Transverse colon (tissue), 4 donors: ENCODE measurements around the gene UBE2J1. TPM values are rescaled to one million over a fixed set of nuclear protein-coding genes. Genes with fewer than 3 reads are reported as not detected.

Source experiments
- DNase-seq: peaks from one replicate; pipeline ENCODE4 v3.0.0-alpha.2; 2019
- H3K27ac ChIP-seq, 4 donors: fragments of 200-600 bp; sonication (generic); 2 replicates each; pipeline ENCODE4 v1.5.1; 2016 to 2018; ENCODE audit warnings: inconsistent platforms in 4 of 4
- H3K27me3 ChIP-seq: fragments of 200-600 bp; sonication (generic); 2 replicates; pipeline ENCODE4 v1.5.1; 2017; ENCODE audit warnings: inconsistent platforms
- H3K36me3 ChIP-seq, 4 donors: fragments of 200-600 bp; sonication (generic); 2 replicates each; pipeline ENCODE4 v1.5.1; 2017 to 2019; ENCODE audit warnings: inconsistent platforms in 4 of 4
- H3K4me1 ChIP-seq, 4 donors: fragments of 200-600 bp; sonication (generic); 2 replicates each; pipeline ENCODE4 v1.5.1; 2017 to 2020; ENCODE audit warnings: inconsistent platforms in 4 of 4
- H3K4me3 ChIP-seq, 4 donors: fragments of 200-600 bp; sonication (generic); 1 replicate in 1 of 4; 2 replicates in 3 of 4; pipeline versions ENCODE4 v1.5.1 to v1.6.1; 2017 to 2019; ENCODE audit warnings: inconsistent platforms in 4 of 4
- H3K9me3 ChIP-seq, 2 donors: fragments of 200-600 bp; sonication (generic); 2 replicates each; pipeline ENCODE4 v1.5.1; 2017 to 2019; ENCODE audit warnings: inconsistent platforms in 2 of 2
- CTCF ChIP-seq, 5 experiments: fragments of 200-600 bp in 3 of 5; fragments of 450-650 bp in 2 of 5; sonication (generic) in 3 of 5; IDR thresholded peaks; 1 replicate in 2 of 5; 2 replicates in 3 of 5; pipeline ENCODE4 v1.5.1; 2016 to 2017; ENCODE audit warnings: antibody characterized with exemption in 5 of 5, inconsistent platforms in 3 of 5, mild to moderate bottlenecking in 2 of 5, moderate library complexity in 1 of 5
- EP300 ChIP-seq: sonication (generic); formaldehyde crosslinking; IDR thresholded peaks from one replicate; pipeline ENCODE4 v1.6.1; 2017; ENCODE audit warnings: antibody characterized with exemption, low read depth
- POLR2A ChIP-seq: fragments of 450-650 bp; IDR thresholded peaks from one replicate; pipeline ENCODE4 v1.6.1; 2016; ENCODE audit warnings: antibody characterized with exemption, mild to moderate bottlenecking, moderate library complexity
- POLR2AphosphoS5 ChIP-seq, 3 donors: sonication (generic); formaldehyde crosslinking; IDR thresholded peaks; one replicate each; pipeline ENCODE4 v1.6.1; 2016; ENCODE audit warnings: antibody characterized with exemption in 3 of 3
- WGBS, 2 donors: methylation state at CpG; one replicate each; pipeline ENCODE4 v1.1.5; 2018; ENCODE audit warnings: low coverage in 1 of 2; 5-methylcytosine and 5-hydroxymethylcytosine counted together
- in situ Hi-C, 4 donors: fragments of 200-750 bp; cut with MboI; loops; one replicate each; pipeline versions ENCODE4 v1.15.0 to v1.15.1; 2017; ENCODE audit warnings: low sequenced_read_pairs in 3 of 4, low pct_ligation_motif_present in 1 of 4, low pct_unique_long_range_greater_than_20kb in 1 of 4
- intact Hi-C: fragments of 100-400 bp; cut with DNase I; formaldehyde crosslinking; loops from one replicate; pipeline ENCODE4 v1.15.1; 2023; ENCODE audit warnings: low total_unique reads
- total RNA-seq, 4 donors: library from RNA; depleted of rRNA; stranded (reverse); fragments of >200 nt; gene quantifications; one replicate each; pipeline ENCODE4 v1.1.0, GENCODE V29; 2016

The UBE2J1 gene
- total RNA-seq, 4 donors from 2014 or later, result 27.3 to 52.9 (median 38.2) TPM

DNA sequence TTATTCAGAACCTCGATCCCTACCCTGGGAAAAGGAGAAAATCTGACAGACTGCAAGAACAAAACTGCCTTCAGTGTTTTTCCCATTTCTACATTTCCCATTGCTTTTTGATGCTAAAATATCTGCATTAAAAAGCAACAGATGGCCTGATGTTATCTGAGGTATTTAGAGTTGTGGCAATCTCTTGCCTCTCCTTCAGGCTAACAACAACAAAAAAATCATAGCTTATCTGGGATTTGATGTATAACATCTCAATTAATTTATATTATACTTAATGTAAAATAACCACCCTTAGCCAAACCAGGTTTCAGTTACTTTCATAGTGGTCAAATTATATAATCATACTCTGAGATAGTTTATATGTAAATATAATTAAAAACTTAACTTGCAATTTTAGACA lies 21.6 kb downstream of the UBE2J1 start:
- H3K4me1 ChIP-seq, result no peaks in the 10 kb centered on the region
- intact Hi-C loops (no loop called here), in situ Hi-C loops (no loop called here)
- no peak for TF ChIP-seq EP300
- TF ChIP-seq POLR2AphosphoS5 (IDR thresholded peaks at IDR 0.05), result no peak
- TF ChIP-seq POLR2A, result no peak
- no peak for TF ChIP-seq CTCF (IDR thresholded peaks at IDR 0.05)
- no peak overlapping the region for H3K4me3 ChIP-seq
- WGBS, 2 donors, result 93 to 100% methylated on average over 1 of the region's 1 CpG
- H3K27me3 ChIP-seq, result no peaks in the 10 kb centered on the region
- H3K36me3 ChIP-seq, result peaks cover 0 to 56% (median 21%) of the 10 kb centered on the region in 4 donors
- H3K27ac ChIP-seq, result no peak overlapping the region
- DNase-seq, result no peak
- H3K9me3 ChIP-seq, result no peaks in the 10 kb centered on the region

GRCh38 chr6:89328976-89329375 lies 23.5 kb downstream of the UBE2J1 start:
- Histone ChIP-seq H3K4me1 (no peaks in the 10 kb centered on the region), H3K9me3 (no peaks in the 10 kb centered on the region), H3K36me3 (peaks cover 0 to 39% (median 13%) of the 10 kb centered on the region in 4 donors), H3K4me3 (no peak overlapping the region), H3K27me3 (no peaks in the 10 kb centered on the region), H3K27ac (no peak overlapping the region)
- WGBS, 2 donors, result 88 to 90% methylated on average over 1 of the region's 1 CpG
- TF ChIP-seq POLR2A (no peak), EP300 (no peak), CTCF (IDR thresholded peaks at IDR 0.05) (no peak), POLR2AphosphoS5 (IDR thresholded peaks at IDR 0.05) (no peak)
- no peak for DNase-seq
- intact Hi-C loops, result no loop called here
- in situ Hi-C loops, result no loop called here

GRCh38 chr6:89324304-89324703 lies 28.2 kb downstream of the UBE2J1 start:
- no peak for DNase-seq
- no peaks in the 10 kb centered on the region for H3K4me1 ChIP-seq
- H3K4me3 ChIP-seq, result no peak overlapping the region
- intact Hi-C loops (no loop called here), in situ Hi-C loops (no loop called here)
- no peak for TF ChIP-seq POLR2AphosphoS5 (IDR thresholded peaks at IDR 0.05)
- TF ChIP-seq CTCF (IDR thresholded peaks at IDR 0.05), result no peak
- no peak for TF ChIP-seq POLR2A
- no peak for TF ChIP-seq EP300
- WGBS, 2 donors, result 69 to 78% methylated on average over 3 of the region's 3 CpGs
- no peak overlapping the region for H3K27ac ChIP-seq
- H3K36me3 ChIP-seq, result peaks cover 0 to 22% (median 6%) of the 10 kb centered on the region in 4 donors
- no peaks in the 10 kb centered on the region for H3K27me3 ChIP-seq
- H3K9me3 ChIP-seq, result no peaks in the 10 kb centered on the region

DNA sequence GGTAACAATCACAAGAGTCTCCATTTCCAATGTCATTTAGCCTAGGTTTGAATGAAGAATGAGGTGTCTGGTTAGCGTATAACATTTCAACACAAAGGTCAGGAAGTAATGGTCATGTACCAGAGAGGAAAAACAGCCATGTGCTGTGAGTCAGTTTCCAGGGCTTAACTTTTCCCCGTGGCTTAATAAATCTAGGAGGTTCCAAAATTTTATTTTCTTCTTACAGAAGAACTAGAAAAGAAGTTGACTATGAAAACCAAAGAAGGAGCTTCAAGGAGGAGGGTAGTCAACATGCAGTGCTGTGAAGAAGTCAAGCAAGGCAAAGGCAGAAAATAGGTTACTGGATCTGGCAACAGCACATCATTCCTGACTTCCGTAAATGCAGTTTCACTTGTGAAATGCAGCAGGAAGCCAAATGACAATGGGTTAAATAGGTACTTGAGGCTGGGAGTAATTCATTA lies 29.0 kb downstream of the UBE2J1 start:
- in situ Hi-C loops, result no loop called here
- no peaks in the 10 kb centered on the region for H3K27me3 ChIP-seq
- WGBS, 2 donors, result 68 to 82% methylated on average over 3 of the region's 3 CpGs
- intact Hi-C loops, result no loop called here
- DNase-seq, result no peak
- no peaks in the 10 kb centered on the region for H3K4me1 ChIP-seq
- H3K9me3 ChIP-seq, result no peaks in the 10 kb centered on the region
- H3K36me3 ChIP-seq, result peaks cover 0 to 22% (median 4%) of the 10 kb centered on the region in 4 donors
- H3K27ac ChIP-seq, result peak overlapping the region in 1 of 4 donors; percentile 21
- no peak for TF ChIP-seq POLR2A
- no peak for TF ChIP-seq CTCF (IDR thresholded peaks at IDR 0.05)
- TF ChIP-seq EP300, result no peak
- no peak for TF ChIP-seq POLR2AphosphoS5 (IDR thresholded peaks at IDR 0.05)
- H3K4me3 ChIP-seq, result no peak overlapping the region
